Dedifferentiated amniotic fluid mesenchymal stem cell (primary cell): ENCODE measurements around the gene BATF3.

Source experiments
- DNase-seq: peaks from one replicate; pipeline ENCODE4 v3.0.0-alpha.2; 2016; ENCODE audit errors: extremely low spot score

The BATF3 gene

GRCh38 chr1:212703991-212704564 is 4.4 kb upstream of the BATF3 start:
- no peak for DNase-seq

- DNase-seq: no peak
Measured at GRCh38 chr1:212702672-212703071, 3.0 kb upstream of the BATF3 start.

GRCh38 chr1:212701910-212702309 is 2.3 kb upstream of the BATF3 start:
- DNase-seq: no peak

- DNase-seq: no peak
Measured at GRCh38 chr1:212700892-212701819, 1.5 kb upstream of the BATF3 start.

GRCh38 chr1:212700223-212700891 is 717 bp upstream of the BATF3 start:
- no peak for DNase-seq

- DNase-seq: no peak
Measured at GRCh38 chr1:212699104-212699624, 476 bp downstream of the BATF3 start.

DNA sequence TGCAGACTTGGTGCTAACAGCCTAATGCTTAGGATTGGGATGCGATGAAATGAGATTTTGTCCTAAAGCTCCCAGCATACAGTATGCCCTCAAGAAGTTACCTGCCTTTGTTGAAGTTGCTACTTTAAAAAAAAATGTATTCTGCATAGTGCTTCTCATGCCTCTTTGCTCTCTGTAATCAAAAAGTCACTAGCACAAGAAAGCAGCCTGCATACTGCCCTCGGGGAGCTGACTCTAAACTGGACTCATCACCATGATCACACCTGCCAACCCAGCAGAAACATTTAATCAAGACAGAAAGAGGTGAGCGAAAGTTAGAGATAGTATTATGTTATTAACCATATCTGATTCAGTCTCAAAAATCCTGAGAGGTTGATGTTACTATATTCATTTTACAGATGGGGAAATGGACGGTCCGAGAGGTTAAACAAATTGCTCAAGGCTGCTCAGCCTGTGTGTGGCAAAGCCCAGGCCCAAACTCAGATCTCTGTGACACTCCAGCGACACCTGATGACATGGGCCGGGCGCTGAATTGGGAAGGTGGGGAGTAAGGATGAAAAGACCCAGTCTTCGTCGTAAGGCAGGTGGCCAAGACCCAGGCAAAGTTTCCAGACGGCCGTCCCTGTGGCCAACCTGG is 1.1 kb downstream of the BATF3 start:
- no peak for DNase-seq

GRCh38 chr1:212696721-212697331 is 2.8 kb downstream of the BATF3 start:
- no peak for DNase-seq

DNA sequence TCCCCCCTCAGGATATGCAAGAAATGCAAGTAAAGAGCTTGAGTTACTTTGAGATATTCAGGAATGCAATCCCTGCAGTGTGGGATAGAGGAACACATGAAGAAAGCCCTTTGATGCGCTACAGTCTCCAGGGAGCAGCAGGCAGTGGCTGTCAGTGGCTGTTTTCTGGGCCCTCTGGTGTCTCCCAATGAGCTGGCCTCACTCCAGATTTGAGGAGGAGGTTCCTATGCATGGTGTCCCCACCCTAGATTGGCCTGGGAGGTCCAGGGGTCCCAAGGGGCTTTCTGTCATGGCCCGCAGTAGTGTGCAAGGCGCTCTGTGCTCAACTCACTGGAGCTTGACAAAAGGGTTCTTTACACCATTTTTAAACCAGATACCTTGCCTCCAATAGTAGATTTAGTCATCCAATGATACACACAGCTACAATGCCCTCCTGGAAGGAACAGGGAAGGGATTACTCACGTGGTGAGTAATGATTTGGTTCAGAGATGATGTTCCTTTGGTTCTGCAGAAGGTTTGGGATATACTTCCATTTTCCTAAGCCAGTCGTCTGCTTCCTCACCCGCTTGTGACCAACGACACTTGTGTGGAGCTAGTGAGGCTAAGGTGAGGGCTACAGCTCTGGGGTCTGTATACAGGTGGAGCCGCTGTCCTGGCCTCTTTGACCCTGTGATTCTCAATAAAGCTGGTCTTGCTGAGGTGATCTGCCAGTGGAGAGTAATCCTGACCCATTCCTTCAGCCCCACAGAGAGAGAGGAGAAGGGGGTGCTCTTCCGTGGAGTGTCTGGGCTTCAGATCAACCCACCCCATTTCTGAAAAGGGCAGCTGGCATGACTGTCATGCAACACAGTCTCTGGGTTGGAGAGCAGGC is 6.6 kb downstream of the BATF3 start:
- no peak for DNase-seq

- no peak for DNase-seq
Measured at GRCh38 chr1:212691561-212692071, 8.0 kb downstream of the BATF3 start.

DNA sequence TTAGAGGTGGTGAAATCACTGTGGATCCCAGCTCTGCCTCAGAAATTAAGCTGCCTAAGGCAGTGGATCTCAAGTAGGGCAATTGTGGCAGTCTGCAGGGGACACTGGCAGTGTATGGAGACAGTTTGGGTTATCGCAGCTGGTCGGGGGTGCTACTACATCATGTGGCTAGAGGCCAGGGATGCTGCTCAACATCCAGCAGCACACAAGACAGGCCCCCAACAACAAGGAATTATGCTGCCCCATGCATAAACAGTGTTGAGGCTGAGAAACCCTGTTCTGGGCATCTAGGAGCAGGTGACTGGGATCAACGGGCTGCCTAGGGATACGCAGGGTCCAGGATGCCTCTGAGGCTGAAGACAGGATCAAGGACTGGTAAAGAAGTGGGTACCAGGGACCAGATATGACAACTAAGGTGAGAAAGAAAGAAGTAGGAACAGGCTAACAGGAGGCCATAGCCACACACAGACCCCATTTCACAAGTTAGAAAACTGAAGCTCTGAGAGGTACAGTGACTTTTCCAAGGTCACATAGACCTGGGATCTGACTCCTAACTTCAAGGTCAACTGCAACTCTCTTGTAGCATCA is 8.7 kb downstream of the BATF3 start:
- DNase-seq: no peak

DNA sequence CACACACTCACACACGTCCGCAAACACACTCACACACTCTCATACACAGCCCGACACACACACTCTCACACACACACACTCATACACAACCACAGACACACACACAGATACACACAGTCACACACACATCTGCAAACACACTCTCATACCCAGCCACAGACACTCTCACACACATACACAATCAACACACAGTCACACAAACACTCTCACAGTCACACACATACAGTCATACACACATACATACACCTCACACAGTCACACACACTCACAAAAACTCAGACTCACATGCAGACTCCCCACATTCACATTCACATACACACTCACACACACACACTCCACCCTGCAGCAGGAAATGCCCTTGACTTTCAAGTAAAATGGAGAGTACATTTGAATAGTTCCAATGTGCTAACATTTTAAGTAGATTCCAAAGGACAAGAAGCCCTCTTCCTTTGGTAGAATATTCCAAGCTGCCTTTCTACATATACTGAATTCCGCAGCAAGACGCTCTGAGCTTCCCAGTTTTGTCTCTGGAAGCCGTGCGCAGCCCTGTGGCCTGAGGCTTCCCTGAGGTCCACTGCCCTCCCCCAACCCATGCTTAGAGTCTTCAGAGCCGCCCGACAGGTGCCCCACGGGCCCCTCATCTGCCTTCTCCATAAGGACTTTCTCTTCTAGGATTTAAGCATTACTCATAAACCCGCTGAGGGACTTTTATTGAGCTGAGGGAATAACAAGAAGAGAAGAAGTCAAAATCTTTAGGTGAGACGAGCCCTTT is 9.7 kb downstream of the BATF3 start:
- no peak for DNase-seq

GRCh38 chr1:212689196-212689725 is 10.4 kb downstream of the BATF3 start:
- no peak for DNase-seq

DNA sequence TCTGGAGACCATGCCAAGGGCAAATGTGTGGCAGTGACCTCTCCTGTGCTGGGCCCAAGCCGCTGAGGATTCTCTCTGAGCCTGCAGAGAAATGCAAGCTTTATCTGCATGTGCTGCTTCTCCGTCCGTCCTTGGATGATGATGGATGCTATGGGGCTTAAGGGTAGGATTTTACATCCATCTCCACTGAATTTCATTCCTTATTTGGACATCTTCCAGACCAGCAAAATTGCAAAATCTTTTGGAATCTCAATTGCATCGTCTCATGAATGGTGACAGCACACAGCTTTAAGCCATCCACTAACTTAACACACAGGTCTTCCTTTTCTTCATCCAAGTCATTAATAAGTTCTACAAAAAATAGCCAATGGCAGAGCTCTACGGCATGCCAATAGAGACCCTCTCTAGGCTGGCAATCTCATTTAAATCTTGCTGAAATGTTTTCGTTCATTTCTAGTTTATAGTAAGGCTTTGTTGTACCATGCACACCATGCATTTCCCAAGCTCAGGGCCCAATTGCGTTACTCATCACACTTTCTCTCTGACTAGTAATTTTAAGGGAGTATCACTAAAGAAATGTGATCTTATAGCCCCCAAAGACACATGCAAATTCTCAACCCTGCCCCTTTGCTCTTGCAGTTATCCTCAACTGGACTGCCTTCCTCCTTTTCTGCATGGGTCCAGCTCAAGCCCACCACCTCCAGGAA is 11.1 kb downstream of the BATF3 start:
- peak; percentile 26 for DNase-seq

DNA sequence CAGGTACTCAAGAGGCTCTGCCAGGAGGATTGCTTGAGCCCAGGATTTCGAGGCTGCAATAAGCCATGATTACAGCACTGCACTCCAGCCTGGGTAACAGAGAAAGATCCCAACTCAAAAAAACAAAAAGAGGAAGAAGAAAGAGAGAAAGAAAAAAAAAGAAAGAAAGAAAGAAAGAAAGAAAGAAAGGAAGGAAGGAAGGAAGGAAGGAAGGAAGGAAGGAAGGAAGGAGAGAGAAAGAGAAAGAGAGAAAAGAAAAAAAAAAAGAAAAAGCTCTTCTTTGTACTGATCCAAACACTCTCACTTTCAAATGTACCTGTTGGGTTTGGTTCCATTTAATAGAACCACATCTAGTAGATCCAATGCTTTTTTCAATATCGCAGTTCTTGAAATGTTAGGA is 11.8 kb downstream of the BATF3 start:
- no peak for DNase-seq

- no peak for DNase-seq
Measured at GRCh38 chr1:212686591-212686990, 13.0 kb downstream of the BATF3 start.

GRCh38 chr1:212686069-212686468 is 13.6 kb downstream of the BATF3 start:
- no peak for DNase-seq

GRCh38 chr1:212685429-212685828 is 14.2 kb downstream of the BATF3 start:
- DNase-seq: no peak
